Inflammatory macrophage treated with lipopolysaccharide for 1 hour (primary cell): ENCODE data around the gene RIN3.
A peak's percentile ranks its signal among the peaks of the same experiment; 100 is the strongest.

Source experiments
- DNase-seq, 2 donors: peaks; one replicate each; pipeline ENCODE4 v3.0.0-alpha.2; 2020 to 2022

RIN3 gene

GRCh38 chr14:92651758-92652406, 138.3 kb downstream of the RIN3 start:
- peak; percentile 49 to 63 for DNase-seq

- peak; percentile 51 to 55 for DNase-seq
Observed at GRCh38 chr14:92652413-92653151, 139.0 kb downstream of the RIN3 start.

- DNase-seq = peak; percentile 51 to 55
Observed at GRCh38 chr14:92653162-92653651, 139.6 kb downstream of the RIN3 start.

GRCh38 chr14:92654239-92654901, 140.8 kb downstream of the RIN3 start:
- DNase-seq = peak in 1 of 2 donors; percentile 22

GRCh38 chr14:92655419-92656201, 142.0 kb downstream of the RIN3 start:
- peak; percentile 36 to 71 for DNase-seq

- peak; percentile 35 to 42 for DNase-seq
Observed at GRCh38 chr14:92656306-92657081, 142.9 kb downstream of the RIN3 start.

GRCh38 chr14:92657457-92658142, 144.0 kb downstream of the RIN3 start:
- DNase-seq = peak; percentile 75 to 91

GRCh38 chr14:92658160-92658559, 144.6 kb downstream of the RIN3 start:
- no peak for DNase-seq

- DNase-seq = no peak
Observed at GRCh38 chr14:92658684-92659083, 145.1 kb downstream of the RIN3 start.

- DNase-seq = peak; percentile 87 to 96
Observed at GRCh38 chr14:92659765-92660561, 146.4 kb downstream of the RIN3 start.

- no peak for DNase-seq
Observed at GRCh38 chr14:92660571-92660970, 147.0 kb downstream of the RIN3 start.

GRCh38 chr14:92663049-92663448, 149.5 kb downstream of the RIN3 start:
- no peak for DNase-seq

- peak; percentile 56 to 57 for DNase-seq
Observed at GRCh38 chr14:92665661-92666110, 152.1 kb downstream of the RIN3 start.

- DNase-seq = no peak
Observed at GRCh38 chr14:92666251-92666650, 152.7 kb downstream of the RIN3 start.

- DNase-seq = no peak
Observed at GRCh38 chr14:92668276-92668973, 154.8 kb downstream of the RIN3 start.

GRCh38 chr14:92670160-92670559, 156.6 kb downstream of the RIN3 start:
- peak; percentile 44 to 47 for DNase-seq

GRCh38 chr14:92670643-92671366, 157.2 kb downstream of the RIN3 start:
- DNase-seq = no peak

- DNase-seq = no peak
Observed at GRCh38 chr14:92673601-92674150, 160.1 kb downstream of the RIN3 start.

- DNase-seq = no peak
Observed at GRCh38 chr14:92675421-92675820, 161.8 kb downstream of the RIN3 start.
